ENCODE measurements around the gene MYL12B.

The MYL12B gene

GRCh38 chr18:3321133-3321812 is 59.3 kb downstream of the MYL12B start:
- TF ChIP-seq CTCF (IDR thresholded peaks at IDR 0.05): no peak

- TF ChIP-seq CTCF (IDR thresholded peaks at IDR 0.05): no peak
These were observed 62.0 kb downstream of the MYL12B start for GRCh38 chr18:3323900-3324299.

Measured in LNCAP (cell line).